A549 treated with ZK216348 at 1 μM for 4 hours (cell line): Measurements from ENCODE around the gene SLC10A6. TPM values are rescaled to one million over a fixed set of nuclear protein-coding genes. Genes with fewer than 3 reads are reported as not detected.

Experiments
- total RNA-seq: library from RNA; stranded (reverse); fragments of 200-300 nt; extraction: Qiagen RNA extraction; gene quantifications from 5 replicates; pipeline ENCODE4 v1.2.3, GENCODE V29; 2022; ENCODE audit warnings: low read depth

The SLC10A6 gene
- not detected in 5 replicates for total RNA-seq

DNA sequence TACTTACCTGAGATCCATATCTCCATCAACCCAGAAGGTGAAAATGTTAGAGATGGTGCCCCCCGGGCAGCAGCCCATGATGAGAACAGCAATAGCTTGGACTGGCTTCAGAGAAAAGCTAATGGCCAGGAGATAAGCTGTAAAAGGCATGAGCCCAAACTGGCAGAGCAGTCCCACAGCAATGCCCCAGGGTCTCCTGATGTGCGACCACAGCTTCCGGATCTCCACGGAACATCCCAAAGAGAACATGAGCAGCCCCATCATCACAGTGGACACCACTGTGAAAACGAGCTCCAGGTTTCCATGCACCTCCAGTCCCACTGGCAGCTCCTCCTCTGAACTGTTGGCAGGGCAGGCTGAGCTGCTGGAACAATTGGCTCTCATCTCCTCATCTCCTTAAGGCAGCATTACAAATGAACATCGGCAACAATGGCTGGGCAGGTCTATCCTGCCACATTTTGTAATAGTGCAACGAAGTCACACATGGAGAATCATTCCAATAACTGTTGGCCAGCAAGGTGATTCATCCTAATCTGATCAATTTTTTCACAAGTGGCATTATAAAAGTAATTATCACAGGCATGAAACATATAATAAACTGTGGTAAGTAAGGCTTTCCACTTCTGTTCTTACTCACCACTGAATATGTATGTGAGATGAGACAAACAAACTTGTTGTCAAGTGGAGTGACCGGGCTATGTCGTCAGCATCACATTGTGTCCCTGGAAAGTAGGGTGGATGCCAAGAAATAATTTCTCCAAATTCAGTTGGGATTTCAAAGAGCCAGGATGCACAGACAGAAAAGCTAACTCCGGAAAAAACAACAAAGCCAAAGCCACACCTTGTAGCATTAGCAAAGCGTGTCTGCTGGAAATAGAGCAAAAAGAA is at the start of gene SLC10A6:
Gene SLC10A6, minus strand, starts transcription at position 653 of the 888 bp plus-strand sequence. Its CDS starts 269 bp downstream, at position 384.

DNA sequence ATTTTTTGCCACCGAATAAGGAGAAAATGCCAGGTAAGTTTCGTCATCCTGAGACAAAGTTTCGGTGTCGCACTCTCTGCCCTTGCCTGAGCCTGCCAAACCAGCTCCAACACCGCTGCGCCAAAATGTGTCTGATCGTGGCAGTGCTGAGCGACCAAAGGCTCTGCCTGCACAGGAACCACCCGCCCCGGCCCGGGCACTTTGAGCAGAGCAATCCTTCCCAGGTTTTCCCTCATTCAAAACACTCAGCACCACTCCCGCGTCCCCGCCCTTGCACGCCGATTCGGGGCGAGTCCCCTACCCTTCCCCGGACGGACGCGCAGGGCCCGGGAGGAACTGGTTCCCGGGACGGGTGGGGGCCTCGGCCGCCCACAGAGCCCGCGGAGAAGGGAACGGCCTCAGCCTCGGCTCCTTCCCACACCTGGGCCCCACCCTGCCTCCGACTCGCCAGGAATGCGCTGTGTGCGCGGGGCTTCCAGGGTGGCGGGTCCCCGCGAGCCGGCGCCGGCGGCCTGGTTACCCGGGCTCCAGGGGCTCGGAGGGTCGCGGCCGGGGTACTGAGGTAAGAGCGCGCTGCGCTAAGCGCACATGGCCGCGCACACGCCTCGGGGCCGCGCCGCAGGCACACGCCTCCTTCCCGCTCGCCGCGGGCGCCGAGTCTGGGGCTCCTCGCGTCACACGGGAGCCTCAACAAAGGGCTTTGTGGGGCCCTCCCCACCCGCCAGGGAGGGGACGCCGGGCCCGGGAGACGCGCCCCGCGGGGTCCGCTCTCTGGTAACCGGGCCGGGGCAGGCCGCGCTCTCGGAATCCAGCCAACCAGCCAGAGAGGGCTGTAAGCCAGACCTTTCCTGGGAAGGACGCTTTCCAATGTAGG is 42.8 kb upstream of the SLC10A6 start, which contains the start of gene C4orf36:
Gene C4orf36, minus strand, starts transcription at position 661 of the 874 bp plus-strand sequence. CDS start 902 bp downstream, outside the sequence.

Other genes with a start within 250 kb of the SLC10A6 start
- 0.51 to 2.0 TPM (median 1.4 TPM) in 5 replicates for gene C4orf36, start 43.0 kb upstream of the SLC10A6 start, total RNA-seq
- 4.9 to 15.0 TPM (median 10.2 TPM) in 5 replicates for gene AFF1, start 85.6 kb upstream of the SLC10A6 start, total RNA-seq